HepG2 (cell line): ENCODE results near the gene ATP6V1C2. TPM values are rescaled to one million over a fixed set of nuclear protein-coding genes. Genes with fewer than 3 reads are reported as not detected.

Experiments used
- CEBPG ChIP-seq: IDR thresholded peaks from 2 replicates; pipeline ENCODE4 v1.6.1; 2016
- EEA1 ChIP-seq: sonication (generic); formaldehyde crosslinking; IDR thresholded peaks from 2 replicates; pipeline ENCODE4 v1.5.1; 2020; ENCODE audit warnings: mild to moderate bottlenecking, missing genetic modification reagents, borderline replicate concordance
- HNRNPH1 ChIP-seq: fragments of 200-400 bp; formaldehyde crosslinking; optimal IDR thresholded peaks from 2 replicates; pipeline ENCODE3; 2017; ENCODE audit warnings: mild to moderate bottlenecking, low read depth, low read length
- HNRNPK ChIP-seq: fragments of 200-400 bp; formaldehyde crosslinking; IDR thresholded peaks from 2 replicates; pipeline ENCODE4 v1.6.1; 2018; ENCODE audit warnings: low read length, low read depth, moderate library complexity, mild to moderate bottlenecking; ENCODE audit not compliant: poor library complexity, severe bottlenecking
- MBNL3 ChIP-seq: fragments of 250-450 bp; sonication (Bioruptor Pico); conservative IDR thresholded peaks from 2 replicates; pipeline ENCODE4 v1.8.0; 2022; ENCODE audit warnings: mild to moderate bottlenecking, inconsistent platforms
- RERE ChIP-seq: IDR thresholded peaks from 2 replicates; pipeline ENCODE4 v1.6.1; 2016; ENCODE audit warnings: low read depth, missing genetic modification reagents, missing compliant biosample characterization
- SIN3B ChIP-seq: fragments of 150-350 bp; IDR thresholded peaks from 2 replicates; pipeline ENCODE4 v1.6.1; 2014; ENCODE audit warnings: low read length
- SMC3 ChIP-seq: IDR thresholded peaks from 2 replicates; pipeline ENCODE4 v1.6.1; 2011; ENCODE audit warnings: low read length, improper control_type of control experiment
- STAG1 ChIP-seq: sonication (generic); formaldehyde crosslinking; IDR thresholded peaks from 2 replicates; pipeline ENCODE4 v1.4.0; 2020; ENCODE audit warnings: missing genetic modification reagents
- TAF15 ChIP-seq: fragments of 200-400 bp; formaldehyde crosslinking; IDR thresholded peaks from one replicate; pipeline ENCODE4 v1.6.1; 2018; ENCODE audit warnings: mild to moderate bottlenecking, low read depth, low read length; ENCODE audit not compliant: poor library complexity, severe bottlenecking
- TRIM24 ChIP-seq: sonication (generic); formaldehyde crosslinking; IDR thresholded peaks from 2 replicates; pipeline ENCODE4 v1.8.0; 2022; ENCODE audit warnings: mild to moderate bottlenecking, missing genetic modification reagents
- ZBTB43 ChIP-seq: sonication (generic); formaldehyde crosslinking; conservative IDR thresholded peaks from 2 replicates; pipeline ENCODE4 v1.4.0; 2020; ENCODE audit warnings: missing genetic modification reagents
- ZNF136 ChIP-seq: sonication (generic); formaldehyde crosslinking; IDR thresholded peaks from 2 replicates; pipeline ENCODE4 v1.8.1; 2022; ENCODE audit warnings: low read depth, mild to moderate bottlenecking, moderate library complexity, missing genetic modification reagents
- ZNF407 ChIP-seq: sonication (generic); formaldehyde crosslinking; IDR thresholded peaks from one replicate; pipeline ENCODE4 v1.5.1; 2020; ENCODE audit warnings: mild to moderate bottlenecking, missing genetic modification reagents; ENCODE audit errors: not compliant biosample characterization
- polyA plus RNA-seq, 8 experiments: library from polyadenylated mRNA; depleted of rRNA in 3 of 8; stranded (reverse) in 7 of 8; unstranded in 1 of 8; fragments of >200 nt; fragmentation: Illumina TruSeq in 4 of 8; extraction: Trizol in 4 of 8; gene quantifications; 2 replicates each; pipeline versions ENCODE4 v1.2.1 to v1.2.3, GENCODE V29; 2011 to 2016; ENCODE audit warnings: low read depth in 4 of 8, missing spikeins in 1 of 8, mixed read lengths in 1 of 8; ENCODE audit not compliant: insufficient read depth in 1 of 8
- total RNA-seq, 5 experiments: library from RNA; depleted of rRNA; stranded (reverse); fragments of >200 nt; fragmentation: Illumina TruSeq; extraction: Trizol; gene quantifications; 2 replicates each; pipeline ENCODE4 v1.2.3, GENCODE V29; 2016; ENCODE audit warnings: low read depth in 1 of 5

Gene ATP6V1C2
- total and polyA plus RNA-seq, 2 of the 13 experiments (the other 11 are each of a cell fraction or from before 2014, with no cell fraction given): 0.04 to 0.29 TPM

- TF ChIP-seq ZNF407 (CRISPR knock-in tag) (no peak), EEA1 (CRISPR knock-in tag) (no peak), STAG1 (CRISPR knock-in tag) (no peak), HNRNPK (no peak), SMC3 (no peak), SIN3B (no peak), RERE (no peak), CEBPG (no peak), MBNL3 (CRISPR knock-in tag) (no peak), ZBTB43 (CRISPR knock-in tag) (no peak), TAF15 (no peak), ZNF136 (CRISPR knock-in tag) (no peak), TRIM24 (CRISPR knock-in tag) (no peak), HNRNPH1 (no peak)
Measured at GRCh38 chr2:10814571-10815331, 93.3 kb downstream of the ATP6V1C2 start (continued).
